Inflammatory macrophage (primary cell): Measurements from ENCODE around the gene STUM.

ENCODE experiments used
- DNase-seq, 2 donors: peaks; one replicate each; pipeline ENCODE4 v3.0.0-alpha.2; 2020 to 2022

The STUM gene

GRCh38 chr1:226655251-226656163 is 106.9 kb downstream of the STUM start:
- peak; percentile 40 to 54 for DNase-seq

- DNase-seq = no peak
Observed at GRCh38 chr1:226656201-226656600, 107.6 kb downstream of the STUM start.

- DNase-seq = peak; percentile 52 to 73
Observed at GRCh38 chr1:226656601-226657277, 108.2 kb downstream of the STUM start.

- no peak for DNase-seq
Observed at GRCh38 chr1:226657895-226658545, 109.5 kb downstream of the STUM start.

- no peak for DNase-seq
Observed at GRCh38 chr1:226658546-226659125, 110.1 kb downstream of the STUM start.
